Vagina (tissue), 2 donors: ENCODE results near the gene HSDL2.

Source experiments
- CTCF ChIP-seq, 3 experiments: fragments of 450-650 bp in 2 of 3; fragments of 200-600 bp in 1 of 3; sonication (generic) in 1 of 3; IDR thresholded peaks; one replicate each; pipeline ENCODE4 v1.5.1; 2017 to 2019; ENCODE audit warnings: antibody characterized with exemption in 3 of 3, mild to moderate bottlenecking in 2 of 3, moderate library complexity in 2 of 3
- POLR2A ChIP-seq, 2 donors: fragments of 450-650 bp; IDR thresholded peaks; one replicate each; pipeline ENCODE4 v1.6.1; 2017; ENCODE audit warnings: antibody characterized with exemption in 2 of 2, mild to moderate bottlenecking in 2 of 2, moderate library complexity in 2 of 2

GRCh38 chr9:112446080-112446479 is 66.2 kb downstream of the HSDL2 start:
- TF ChIP-seq CTCF (IDR thresholded peaks at IDR 0.05) (no peak), POLR2A (IDR thresholded peaks at IDR 0.05) (no peak)
